Loucy (cell line): ENCODE data around the gene GOLGA1.

ENCODE experiments used
- CTCF ChIP-seq: fragments of 200-600 bp; sonication (generic); conservative IDR thresholded peaks from 2 replicates; pipeline ENCODE4 v1.5.1; 2014; ENCODE audit warnings: mild to moderate bottlenecking, antibody characterized with exemption, low read length
- EZH2phosphoT487 ChIP-seq: fragments of 200-600 bp; IDR thresholded peaks from 2 replicates; pipeline ENCODE4 v1.6.1; 2018; ENCODE audit warnings: antibody characterized with exemption, mild to moderate bottlenecking, moderate library complexity, borderline replicate concordance

DNA sequence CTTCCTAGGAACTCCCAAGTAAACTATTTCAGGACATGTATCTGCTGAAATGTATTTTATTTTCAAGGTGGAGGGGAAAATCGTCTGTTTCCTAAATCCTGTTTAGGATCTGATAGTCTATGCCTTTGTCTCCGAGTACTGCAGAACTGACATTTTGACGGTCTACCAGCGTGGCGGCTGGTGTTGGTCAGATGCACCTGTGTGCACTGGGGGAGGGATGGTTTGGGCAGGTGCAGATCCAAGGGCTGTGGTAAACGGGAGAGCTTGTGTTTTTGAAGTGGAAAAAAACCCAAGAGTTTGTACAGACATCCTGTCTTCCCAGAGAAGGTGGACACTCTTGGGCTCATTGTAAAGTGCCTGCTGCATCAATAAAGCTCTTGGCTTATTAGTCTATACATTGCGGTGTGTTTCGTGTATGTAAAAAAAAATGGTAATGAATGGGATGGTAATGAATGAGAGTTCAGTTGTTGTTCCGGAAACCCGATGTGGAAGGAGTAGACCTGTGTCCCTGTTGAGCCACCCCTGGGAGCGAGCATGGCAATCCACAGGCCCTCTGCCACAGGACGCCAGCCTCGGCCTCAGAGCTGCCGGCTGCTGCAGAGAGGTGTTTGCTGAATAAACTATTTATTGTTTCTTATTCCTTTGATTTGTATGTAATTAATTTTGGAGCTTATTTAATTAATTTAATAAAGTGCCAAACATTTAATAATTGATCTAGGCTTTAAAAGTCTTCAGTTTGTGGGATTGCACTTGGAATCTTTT, 63.7 kb downstream of the GOLGA1 start:
- no peak for TF ChIP-seq CTCF
- TF ChIP-seq EZH2phosphoT487, result no peak
